Erythroblast (primary cell): ENCODE results near the gene SOAT2.

Experiments
- GATA1 ChIP-seq: IDR thresholded peaks from 2 replicates; pipeline ENCODE4 v1.6.1; 2011; ENCODE audit warnings: low read depth, mild to moderate bottlenecking, control low read depth, low read length, moderate library complexity
- POLR2A ChIP-seq: IDR thresholded peaks from 2 replicates; pipeline ENCODE4 v1.6.1; 2011; ENCODE audit warnings: mild to moderate bottlenecking, low read length

GRCh38 chr12:53097564-53098353, 5.5 kb upstream of the SOAT2 start, which contains the start of gene IGFBP6:
- TF ChIP-seq GATA1: no peak
- TF ChIP-seq POLR2A: no peak
